GM23338 (cell line): Measurements from ENCODE around the gene GRIN2A.

Experiments used
- CREB1 ChIP-seq: fragments of 250-450 bp; sonication (Bioruptor Pico); IDR thresholded peaks from 2 replicates; pipeline ENCODE4 v1.5.0; 2020; ENCODE audit warnings: low read depth, mild to moderate bottlenecking, moderate library complexity
- EZH2 ChIP-seq: fragments of 200-600 bp; sonication (generic); IDR thresholded peaks from one replicate; pipeline ENCODE4 v1.8.0; 2017; ENCODE audit warnings: antibody characterized with exemption, mild to moderate bottlenecking, low read depth; ENCODE audit not compliant: unreplicated experiment
- EZH2phosphoT487 ChIP-seq: fragments of 200-600 bp; sonication (generic); IDR thresholded peaks from one replicate; pipeline ENCODE4 v1.8.1; 2018; ENCODE audit warnings: antibody characterized with exemption; ENCODE audit not compliant: unreplicated experiment
- JUNB ChIP-seq: IDR thresholded peaks from one replicate; pipeline ENCODE4 v1.6.1; 2016; ENCODE audit warnings: antibody characterized with exemption; ENCODE audit not compliant: unreplicated experiment
- POLR2AphosphoS5 ChIP-seq: IDR thresholded peaks from 2 replicates; pipeline ENCODE4 v1.6.1; 2016; ENCODE audit warnings: antibody characterized with exemption, low read depth
- STAT1 ChIP-seq: IDR thresholded peaks from one replicate; pipeline ENCODE4 v1.6.1; 2016; ENCODE audit warnings: antibody characterized with exemption; ENCODE audit not compliant: unreplicated experiment
- ZNF114 ChIP-seq: fragments of 250-450 bp; sonication (Bioruptor Pico); IDR thresholded peaks from 2 replicates; pipeline ENCODE4 v1.5.0; 2020; ENCODE audit warnings: mild to moderate bottlenecking, moderate library complexity
- ZNF331 ChIP-seq: fragments of 250-450 bp; sonication (Bioruptor Pico); IDR thresholded peaks from 2 replicates; pipeline ENCODE4 v1.5.0; 2020; ENCODE audit warnings: low read depth, mild to moderate bottlenecking, moderate library complexity
- TF ChIP-seq, protein P1 (sequence below), 2 experiments: fragments of 200-600 bp in 1 of 2; sonication (generic) in 1 of 2; conservative IDR thresholded peaks; 2 replicates each; pipeline versions ENCODE4 v1.5.1 to v1.6.1; 2016 to 2017; ENCODE audit warnings: antibody characterized with exemption in 2 of 2, low read depth in 2 of 2, mild to moderate bottlenecking in 2 of 2, moderate library complexity in 1 of 2
- TF ChIP-seq, protein P2 (sequence below): IDR thresholded peaks from one replicate; pipeline ENCODE4 v1.6.1; 2018; ENCODE audit warnings: antibody characterized with exemption; ENCODE audit not compliant: unreplicated experiment
- TF ChIP-seq, protein P3 (sequence below): fragments of 250-450 bp; sonication (Bioruptor Pico); IDR thresholded peaks from 2 replicates; pipeline ENCODE4 v1.5.0; 2020; ENCODE audit warnings: mild to moderate bottlenecking, moderate library complexity

DNA sequence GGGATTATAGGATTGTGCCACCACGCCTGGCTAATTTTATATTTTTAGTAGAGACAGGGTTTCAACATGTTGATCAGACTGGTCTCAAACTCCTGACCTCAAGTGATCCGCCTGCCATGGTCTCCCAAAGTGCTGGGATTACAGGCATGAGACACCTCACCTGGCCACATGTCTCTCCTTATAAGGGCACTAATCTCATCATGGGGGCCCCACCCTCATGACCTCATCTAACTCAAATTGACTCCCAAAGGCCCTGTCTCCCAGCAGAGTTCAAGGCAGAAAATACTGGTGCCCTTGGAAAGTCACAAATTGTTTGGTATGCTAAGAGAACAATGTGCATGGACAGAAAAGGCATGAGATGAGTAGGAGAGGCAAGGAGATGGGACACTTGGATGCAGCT, 49.3 kb upstream of the GRIN2A start:
- TF ChIP-seq, protein P1, sequence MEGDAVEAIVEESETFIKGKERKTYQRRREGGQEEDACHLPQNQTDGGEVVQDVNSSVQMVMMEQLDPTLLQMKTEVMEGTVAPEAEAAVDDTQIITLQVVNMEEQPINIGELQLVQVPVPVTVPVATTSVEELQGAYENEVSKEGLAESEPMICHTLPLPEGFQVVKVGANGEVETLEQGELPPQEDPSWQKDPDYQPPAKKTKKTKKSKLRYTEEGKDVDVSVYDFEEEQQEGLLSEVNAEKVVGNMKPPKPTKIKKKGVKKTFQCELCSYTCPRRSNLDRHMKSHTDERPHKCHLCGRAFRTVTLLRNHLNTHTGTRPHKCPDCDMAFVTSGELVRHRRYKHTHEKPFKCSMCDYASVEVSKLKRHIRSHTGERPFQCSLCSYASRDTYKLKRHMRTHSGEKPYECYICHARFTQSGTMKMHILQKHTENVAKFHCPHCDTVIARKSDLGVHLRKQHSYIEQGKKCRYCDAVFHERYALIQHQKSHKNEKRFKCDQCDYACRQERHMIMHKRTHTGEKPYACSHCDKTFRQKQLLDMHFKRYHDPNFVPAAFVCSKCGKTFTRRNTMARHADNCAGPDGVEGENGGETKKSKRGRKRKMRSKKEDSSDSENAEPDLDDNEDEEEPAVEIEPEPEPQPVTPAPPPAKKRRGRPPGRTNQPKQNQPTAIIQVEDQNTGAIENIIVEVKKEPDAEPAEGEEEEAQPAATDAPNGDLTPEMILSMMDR (conservative IDR thresholded peaks at IDR 0.05; ENCODE audit: low read depth in 2 of 2): no peak
- TF ChIP-seq POLR2AphosphoS5 (no peak), CREB1 (no peak), EZH2phosphoT487 (no peak), STAT1 (no peak), EZH2 (no peak), ZNF331 (no peak), ZNF114 (CRISPR knock-in tag) (no peak), JUNB (no peak)
- TF ChIP-seq, protein P2, sequence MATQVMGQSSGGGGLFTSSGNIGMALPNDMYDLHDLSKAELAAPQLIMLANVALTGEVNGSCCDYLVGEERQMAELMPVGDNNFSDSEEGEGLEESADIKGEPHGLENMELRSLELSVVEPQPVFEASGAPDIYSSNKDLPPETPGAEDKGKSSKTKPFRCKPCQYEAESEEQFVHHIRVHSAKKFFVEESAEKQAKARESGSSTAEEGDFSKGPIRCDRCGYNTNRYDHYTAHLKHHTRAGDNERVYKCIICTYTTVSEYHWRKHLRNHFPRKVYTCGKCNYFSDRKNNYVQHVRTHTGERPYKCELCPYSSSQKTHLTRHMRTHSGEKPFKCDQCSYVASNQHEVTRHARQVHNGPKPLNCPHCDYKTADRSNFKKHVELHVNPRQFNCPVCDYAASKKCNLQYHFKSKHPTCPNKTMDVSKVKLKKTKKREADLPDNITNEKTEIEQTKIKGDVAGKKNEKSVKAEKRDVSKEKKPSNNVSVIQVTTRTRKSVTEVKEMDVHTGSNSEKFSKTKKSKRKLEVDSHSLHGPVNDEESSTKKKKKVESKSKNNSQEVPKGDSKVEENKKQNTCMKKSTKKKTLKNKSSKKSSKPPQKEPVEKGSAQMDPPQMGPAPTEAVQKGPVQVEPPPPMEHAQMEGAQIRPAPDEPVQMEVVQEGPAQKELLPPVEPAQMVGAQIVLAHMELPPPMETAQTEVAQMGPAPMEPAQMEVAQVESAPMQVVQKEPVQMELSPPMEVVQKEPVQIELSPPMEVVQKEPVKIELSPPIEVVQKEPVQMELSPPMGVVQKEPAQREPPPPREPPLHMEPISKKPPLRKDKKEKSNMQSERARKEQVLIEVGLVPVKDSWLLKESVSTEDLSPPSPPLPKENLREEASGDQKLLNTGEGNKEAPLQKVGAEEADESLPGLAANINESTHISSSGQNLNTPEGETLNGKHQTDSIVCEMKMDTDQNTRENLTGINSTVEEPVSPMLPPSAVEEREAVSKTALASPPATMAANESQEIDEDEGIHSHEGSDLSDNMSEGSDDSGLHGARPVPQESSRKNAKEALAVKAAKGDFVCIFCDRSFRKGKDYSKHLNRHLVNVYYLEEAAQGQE: no peak
- TF ChIP-seq, protein P3, sequence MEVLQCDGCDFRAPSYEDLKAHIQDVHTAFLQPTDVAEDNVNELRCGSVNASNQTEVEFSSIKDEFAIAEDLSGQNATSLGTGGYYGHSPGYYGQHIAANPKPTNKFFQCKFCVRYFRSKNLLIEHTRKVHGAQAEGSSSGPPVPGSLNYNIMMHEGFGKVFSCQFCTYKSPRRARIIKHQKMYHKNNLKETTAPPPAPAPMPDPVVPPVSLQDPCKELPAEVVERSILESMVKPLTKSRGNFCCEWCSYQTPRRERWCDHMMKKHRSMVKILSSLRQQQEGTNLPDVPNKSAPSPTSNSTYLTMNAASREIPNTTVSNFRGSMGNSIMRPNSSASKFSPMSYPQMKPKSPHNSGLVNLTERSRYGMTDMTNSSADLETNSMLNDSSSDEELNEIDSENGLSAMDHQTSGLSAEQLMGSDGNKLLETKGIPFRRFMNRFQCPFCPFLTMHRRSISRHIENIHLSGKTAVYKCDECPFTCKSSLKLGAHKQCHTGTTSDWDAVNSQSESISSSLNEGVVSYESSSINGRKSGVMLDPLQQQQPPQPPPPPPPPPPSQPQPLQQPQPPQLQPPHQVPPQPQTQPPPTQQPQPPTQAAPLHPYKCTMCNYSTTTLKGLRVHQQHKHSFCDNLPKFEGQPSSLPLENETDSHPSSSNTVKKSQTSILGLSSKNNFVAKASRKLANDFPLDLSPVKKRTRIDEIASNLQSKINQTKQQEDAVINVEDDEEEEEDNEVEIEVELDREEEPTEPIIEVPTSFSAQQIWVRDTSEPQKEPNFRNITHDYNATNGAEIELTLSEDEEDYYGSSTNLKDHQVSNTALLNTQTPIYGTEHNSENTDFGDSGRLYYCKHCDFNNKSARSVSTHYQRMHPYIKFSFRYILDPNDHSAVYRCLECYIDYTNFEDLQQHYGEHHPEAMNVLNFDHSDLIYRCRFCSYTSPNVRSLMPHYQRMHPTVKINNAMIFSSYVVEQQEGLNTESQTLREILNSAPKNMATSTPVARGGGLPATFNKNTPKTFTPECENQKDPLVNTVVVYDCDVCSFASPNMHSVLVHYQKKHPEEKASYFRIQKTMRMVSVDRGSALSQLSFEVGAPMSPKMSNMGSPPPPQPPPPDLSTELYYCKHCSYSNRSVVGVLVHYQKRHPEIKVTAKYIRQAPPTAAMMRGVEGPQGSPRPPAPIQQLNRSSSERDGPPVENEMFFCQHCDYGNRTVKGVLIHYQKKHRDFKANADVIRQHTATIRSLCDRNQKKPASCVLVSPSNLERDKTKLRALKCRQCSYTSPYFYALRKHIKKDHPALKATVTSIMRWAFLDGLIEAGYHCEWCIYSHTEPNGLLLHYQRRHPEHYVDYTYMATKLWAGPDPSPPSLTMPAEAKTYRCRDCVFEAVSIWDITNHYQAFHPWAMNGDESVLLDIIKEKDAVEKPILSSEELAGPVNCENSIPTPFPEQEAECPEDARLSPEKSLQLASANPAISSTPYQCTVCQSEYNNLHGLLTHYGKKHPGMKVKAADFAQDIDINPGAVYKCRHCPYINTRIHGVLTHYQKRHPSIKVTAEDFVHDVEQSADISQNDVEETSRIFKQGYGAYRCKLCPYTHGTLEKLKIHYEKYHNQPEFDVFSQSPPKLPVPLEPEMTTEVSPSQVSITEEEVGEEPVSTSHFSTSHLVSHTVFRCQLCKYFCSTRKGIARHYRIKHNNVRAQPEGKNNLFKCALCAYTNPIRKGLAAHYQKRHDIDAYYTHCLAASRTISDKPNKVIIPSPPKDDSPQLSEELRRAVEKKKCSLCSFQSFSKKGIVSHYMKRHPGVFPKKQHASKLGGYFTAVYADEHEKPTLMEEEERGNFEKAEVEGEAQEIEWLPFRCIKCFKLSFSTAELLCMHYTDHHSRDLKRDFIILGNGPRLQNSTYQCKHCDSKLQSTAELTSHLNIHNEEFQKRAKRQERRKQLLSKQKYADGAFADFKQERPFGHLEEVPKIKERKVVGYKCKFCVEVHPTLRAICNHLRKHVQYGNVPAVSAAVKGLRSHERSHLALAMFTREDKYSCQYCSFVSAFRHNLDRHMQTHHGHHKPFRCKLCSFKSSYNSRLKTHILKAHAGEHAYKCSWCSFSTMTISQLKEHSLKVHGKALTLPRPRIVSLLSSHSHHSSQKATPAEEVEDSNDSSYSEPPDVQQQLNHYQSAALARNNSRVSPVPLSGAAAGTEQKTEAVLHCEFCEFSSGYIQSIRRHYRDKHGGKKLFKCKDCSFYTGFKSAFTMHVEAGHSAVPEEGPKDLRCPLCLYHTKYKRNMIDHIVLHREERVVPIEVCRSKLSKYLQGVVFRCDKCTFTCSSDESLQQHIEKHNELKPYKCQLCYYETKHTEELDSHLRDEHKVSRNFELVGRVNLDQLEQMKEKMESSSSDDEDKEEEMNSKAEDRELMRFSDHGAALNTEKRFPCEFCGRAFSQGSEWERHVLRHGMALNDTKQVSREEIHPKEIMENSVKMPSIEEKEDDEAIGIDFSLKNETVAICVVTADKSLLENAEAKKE (CRISPR knock-in tag): no peak
